Activated CD4-positive, alpha-beta memory T cell treated with anti-CD3 and anti-CD28 coated beads, Interleukin-2, amount 10 ng/mL, durations not matched to agents 7 days and 5 days (primary cell): ENCODE data around the gene FAM81B. TPM values are rescaled to one million over a fixed set of nuclear protein-coding genes. Genes with fewer than 3 reads are reported as not detected.
"Not testable (repeated sequence)": the region's sequence is repeated elsewhere in the genome, so short reads cannot be mapped to it uniquely, and the experiment has no call there.

Experiments
- CTCF ChIA-PET: fragments of 350-600 bp; sonication (Branson Sonifier 250); formaldehyde crosslinking; loops from one replicate; lab custom pipeline; 2021; ENCODE audit warnings: antibody characterized with exemption, inconsistent platforms; lab: Charles Lee
- POLR2A ChIA-PET: fragments of 350-600 bp; sonication (Branson Sonifier 250); formaldehyde crosslinking; loops from one replicate; lab custom pipeline; 2021; ENCODE audit warnings: antibody characterized with exemption; lab: Charles Lee
- DNase-seq: peaks from one replicate; pipeline ENCODE4 v3.0.0-alpha.2; 2020
- H3K27ac Mint-ChIP-seq: one replicate; pipeline ENCODE4 v1.8.0; 2021; ENCODE audit warnings: mild to moderate bottlenecking, mixed read lengths
- H3K27me3 Mint-ChIP-seq: one replicate; pipeline ENCODE4 v1.8.0; 2021; ENCODE audit warnings: mixed read lengths
- H3K36me3 Mint-ChIP-seq: one replicate; pipeline ENCODE4 v1.8.0; 2021; ENCODE audit warnings: low read depth, mixed read lengths
- H3K4me1 Mint-ChIP-seq: one replicate; pipeline ENCODE4 v1.8.0; 2021; ENCODE audit warnings: mixed read lengths
- H3K4me3 Mint-ChIP-seq: one replicate; pipeline ENCODE4 v1.8.0; 2021; ENCODE audit warnings: mild to moderate bottlenecking, mixed read lengths
- H3K9me3 Mint-ChIP-seq: one replicate; pipeline ENCODE4 v1.8.0; 2021; ENCODE audit warnings: mixed read lengths
- total RNA-seq, 2 experiments: library from RNA; stranded (reverse); gene quantifications; one replicate each; pipeline ENCODE4 v1.2.3, GENCODE V29; 2021

FAM81B gene
- total RNA-seq, 2 experiments from 2014 or later, result not detected

- no peak overlapping the region for H3K4me3 Mint-ChIP-seq
- ChIA-PET POLR2A (no interaction called here), CTCF (no interaction called here)
- no peak overlapping the region for H3K27ac Mint-ChIP-seq
- no peak for DNase-seq
- H3K27me3 Mint-ChIP-seq, result no peaks in the 10 kb centered on the region
- no peaks in the 10 kb centered on the region for H3K36me3 Mint-ChIP-seq
- no peaks in the 10 kb centered on the region for H3K9me3 Mint-ChIP-seq
- H3K4me1 Mint-ChIP-seq, result peaks cover 5% of the 10 kb centered on the region
Observed at GRCh38 chr5:95380103-95380628, 11.0 kb upstream of the FAM81B start.

GRCh38 chr5:95382801-95383200, 8.4 kb upstream of the FAM81B start:
- Mint-ChIP-seq H3K4me3 (no peak overlapping the region), H3K4me1 (peaks cover 5% of the 10 kb centered on the region), H3K27ac (no peak overlapping the region), H3K36me3 (no peaks in the 10 kb centered on the region), H3K9me3 (no peaks in the 10 kb centered on the region), H3K27me3 (no peaks in the 10 kb centered on the region)
- POLR2A ChIA-PET, result no interaction called here
- CTCF ChIA-PET, result no interaction called here
- DNase-seq, result no peak

GRCh38 chr5:95384485-95385213, 6.5 kb upstream of the FAM81B start:
- no peaks in the 10 kb centered on the region for H3K9me3 Mint-ChIP-seq
- CTCF ChIA-PET, result no interaction called here
- no peak overlapping the region for H3K27ac Mint-ChIP-seq
- no peak for DNase-seq
- no peak overlapping the region for H3K4me3 Mint-ChIP-seq
- no peaks in the 10 kb centered on the region for H3K27me3 Mint-ChIP-seq
- peaks cover 5% of the 10 kb centered on the region for H3K4me1 Mint-ChIP-seq
- POLR2A ChIA-PET, result no interaction called here
- H3K36me3 Mint-ChIP-seq, result no peaks in the 10 kb centered on the region

GRCh38 chr5:95385334-95385733, 5.8 kb upstream of the FAM81B start:
- Mint-ChIP-seq H3K4me3 (no peak overlapping the region), H3K27ac (no peak overlapping the region), H3K9me3 (no peaks in the 10 kb centered on the region), H3K36me3 (no peaks in the 10 kb centered on the region), H3K4me1 (peaks cover under 1% of the 10 kb centered on the region), H3K27me3 (no peaks in the 10 kb centered on the region)
- POLR2A ChIA-PET, result no interaction called here
- CTCF ChIA-PET, result no interaction called here
- no peak for DNase-seq

- H3K27me3 Mint-ChIP-seq, CTCF ChIA-PET, H3K36me3 Mint-ChIP-seq, POLR2A ChIA-PET, DNase-seq, H3K4me3 Mint-ChIP-seq, H3K4me1 Mint-ChIP-seq, H3K9me3 Mint-ChIP-seq, H3K27ac Mint-ChIP-seq: not testable (repeated sequence)
Observed at GRCh38 chr5:95391965-95392364, 799 bp downstream of the FAM81B start.

- CTCF ChIA-PET, result no interaction called here
- no peak for DNase-seq
- H3K36me3 Mint-ChIP-seq, result no peaks in the 10 kb centered on the region
- H3K9me3 Mint-ChIP-seq, result no peaks in the 10 kb centered on the region
- H3K4me1 Mint-ChIP-seq, result no peaks in the 10 kb centered on the region
- no peak overlapping the region for H3K4me3 Mint-ChIP-seq
- H3K27ac Mint-ChIP-seq, result no peak overlapping the region
- peaks cover 6% of the 10 kb centered on the region for H3K27me3 Mint-ChIP-seq
- POLR2A ChIA-PET, result no interaction called here
Observed at GRCh38 chr5:95392593-95393182, 1.5 kb downstream of the FAM81B start.

- ChIA-PET POLR2A (no interaction called here), CTCF (no interaction called here)
- Mint-ChIP-seq H3K4me1 (no peaks in the 10 kb centered on the region), H3K36me3 (no peaks in the 10 kb centered on the region), H3K4me3 (no peak overlapping the region), H3K9me3 (no peaks in the 10 kb centered on the region), H3K27me3 (peaks cover 7% of the 10 kb centered on the region), H3K27ac (no peak overlapping the region)
- no peak for DNase-seq
Observed at GRCh38 chr5:95393279-95393678, 2.1 kb downstream of the FAM81B start.

GRCh38 chr5:95398989-95399388, 7.8 kb downstream of the FAM81B start:
- Mint-ChIP-seq H3K4me3 (no peak overlapping the region), H3K27me3 (peaks cover 7% of the 10 kb centered on the region), H3K27ac (no peak overlapping the region), H3K9me3 (no peaks in the 10 kb centered on the region), H3K36me3 (no peaks in the 10 kb centered on the region), H3K4me1 (no peaks in the 10 kb centered on the region)
- ChIA-PET POLR2A (no interaction called here), CTCF (no interaction called here)
- DNase-seq, result no peak

GRCh38 chr5:95401626-95402025, 10.5 kb downstream of the FAM81B start:
- CTCF ChIA-PET, result no interaction called here
- H3K4me1 Mint-ChIP-seq, result no peaks in the 10 kb centered on the region

GRCh38 chr5:95403996-95404395, 12.8 kb downstream of the FAM81B start:
- H3K4me1 Mint-ChIP-seq, result no peaks in the 10 kb centered on the region
- peaks cover 11% of the 10 kb centered on the region for H3K27me3 Mint-ChIP-seq
- H3K36me3 Mint-ChIP-seq, result no peaks in the 10 kb centered on the region
- no peak for DNase-seq
- H3K27ac Mint-ChIP-seq, result no peak overlapping the region
- H3K9me3 Mint-ChIP-seq, result no peaks in the 10 kb centered on the region
- POLR2A ChIA-PET, result no interaction called here
- CTCF ChIA-PET, result no interaction called here
- H3K4me3 Mint-ChIP-seq, result no peak overlapping the region

More at GRCh38 chr5:95401626-95402025, 10.5 kb downstream of the FAM81B start:
- Mint-ChIP-seq H3K27ac (no peak overlapping the region), H3K4me3 (no peak overlapping the region), H3K9me3 (no peaks in the 10 kb centered on the region), H3K36me3 (no peaks in the 10 kb centered on the region), H3K27me3 (peaks cover 4% of the 10 kb centered on the region)
- POLR2A ChIA-PET, result no interaction called here
- no peak for DNase-seq

GRCh38 chr5:95406426-95407090, 15.4 kb downstream of the FAM81B start:
- peaks cover 8% of the 10 kb centered on the region for H3K27me3 Mint-ChIP-seq
- CTCF ChIA-PET, result no interaction called here
- no peaks in the 10 kb centered on the region for H3K9me3 Mint-ChIP-seq
- no peak overlapping the region for H3K4me3 Mint-ChIP-seq
- no peak overlapping the region for H3K27ac Mint-ChIP-seq
- no peaks in the 10 kb centered on the region for H3K36me3 Mint-ChIP-seq
- DNase-seq, result no peak
- H3K4me1 Mint-ChIP-seq, result no peaks in the 10 kb centered on the region
- POLR2A ChIA-PET, result no interaction called here

- H3K36me3 Mint-ChIP-seq, result no peaks in the 10 kb centered on the region
- no peak overlapping the region for H3K4me3 Mint-ChIP-seq
- no peaks in the 10 kb centered on the region for H3K9me3 Mint-ChIP-seq
- POLR2A ChIA-PET, result no interaction called here
- no peak overlapping the region for H3K27ac Mint-ChIP-seq
- CTCF ChIA-PET, result no interaction called here
- H3K27me3 Mint-ChIP-seq, result peaks cover 14% of the 10 kb centered on the region
- no peaks in the 10 kb centered on the region for H3K4me1 Mint-ChIP-seq
- no peak for DNase-seq
Observed at GRCh38 chr5:95410279-95410678, 19.1 kb downstream of the FAM81B start.

- DNase-seq, result no peak
- POLR2A ChIA-PET, result no interaction called here
- no peaks in the 10 kb centered on the region for H3K36me3 Mint-ChIP-seq
- H3K27me3 Mint-ChIP-seq, result peaks cover 14% of the 10 kb centered on the region
- no peaks in the 10 kb centered on the region for H3K9me3 Mint-ChIP-seq
- H3K4me1 Mint-ChIP-seq, result no peaks in the 10 kb centered on the region
- CTCF ChIA-PET, result no interaction called here
- no peak overlapping the region for H3K4me3 Mint-ChIP-seq
- H3K27ac Mint-ChIP-seq, result no peak overlapping the region
Observed at GRCh38 chr5:95411474-95411873, 20.3 kb downstream of the FAM81B start.
